Liver (tissue), 9 donors: ENCODE measurements around the gene AJAP1. TPM values are rescaled to one million over a fixed set of nuclear protein-coding genes. Genes with fewer than 3 reads are reported as not detected.

Experiments
- DNase-seq: peaks from one replicate; pipeline ENCODE4 v3.0.0-alpha.2; 2017; ENCODE audit warnings: low spot score
- H3K27ac ChIP-seq, 2 donors: one replicate each; pipeline ENCODE4 v1.7.0; 2013; ENCODE audit warnings: inconsistent platforms in 2 of 2, low read length in 2 of 2, control low read depth in 1 of 2, low read depth in 1 of 2, mild to moderate bottlenecking in 1 of 2
- H3K27me3 ChIP-seq, 4 donors: one replicate each; pipeline versions ENCODE4 v1.6.1 to v1.7.0; 2013; ENCODE audit warnings: low read length in 3 of 4, inconsistent platforms in 1 of 4, mild to moderate bottlenecking in 1 of 4, moderate library complexity in 1 of 4; ENCODE audit not compliant: control insufficient read depth in 4 of 4, insufficient read depth in 4 of 4
- H3K36me3 ChIP-seq, 4 donors: one replicate each; pipeline versions ENCODE4 v1.6.1 to v1.7.0; 2013; ENCODE audit warnings: low read length in 3 of 4, mild to moderate bottlenecking in 3 of 4, low read depth in 1 of 4, moderate library complexity in 1 of 4; ENCODE audit not compliant: control insufficient read depth in 4 of 4, insufficient read depth in 3 of 4
- H3K4me1 ChIP-seq, 4 donors: one replicate each; pipeline versions ENCODE4 v1.6.1 to v1.7.0; 2013; ENCODE audit warnings: low read length in 3 of 4, mild to moderate bottlenecking in 3 of 4, moderate library complexity in 1 of 4; ENCODE audit not compliant: control insufficient read depth in 4 of 4, insufficient read depth in 4 of 4
- H3K4me3 ChIP-seq, 3 donors: one replicate each; pipeline versions ENCODE4 v1.6.1 to v1.7.0; 2013; ENCODE audit warnings: low read length in 3 of 3, control low read depth in 1 of 3, low read depth in 1 of 3, mild to moderate bottlenecking in 1 of 3
- H3K9ac ChIP-seq, 2 donors: one replicate each; pipeline ENCODE4 v1.7.0; 2013; ENCODE audit warnings: low read length in 2 of 2, mild to moderate bottlenecking in 2 of 2, moderate library complexity in 2 of 2, control low read depth in 1 of 2, low read depth in 1 of 2
- H3K9me3 ChIP-seq, 4 donors: one replicate each; pipeline versions ENCODE4 v1.6.1 to v1.7.0; 2013; ENCODE audit warnings: low read length in 3 of 4; ENCODE audit not compliant: control insufficient read depth in 4 of 4
- CTCF ChIP-seq: fragments of 150-350 bp; IDR thresholded peaks from 2 replicates; pipeline ENCODE4 v1.5.1; 2017; ENCODE audit warnings: improper control_type of control experiment, low read depth, low read length; ENCODE audit not compliant: missing input control
- EGR1 ChIP-seq, 2 donors: IDR thresholded peaks; 2 replicates each; pipeline ENCODE4 v1.6.1; 2016 to 2018; ENCODE audit warnings: antibody characterized with exemption in 2 of 2, low read depth in 2 of 2
- FOXA2 ChIP-seq: IDR thresholded peaks from 2 replicates; pipeline ENCODE4 v1.6.1; 2016; ENCODE audit warnings: antibody characterized with exemption
- HNF4G ChIP-seq: IDR thresholded peaks from 2 replicates; pipeline ENCODE4 v1.6.1; 2016; ENCODE audit warnings: antibody characterized with exemption
- JUND ChIP-seq, 2 donors: IDR thresholded peaks; 2 replicates each; pipeline ENCODE4 v1.6.1; 2016; ENCODE audit warnings: antibody characterized with exemption in 2 of 2
- MAX ChIP-seq: IDR thresholded peaks from 2 replicates; pipeline ENCODE4 v1.6.1; 2016; ENCODE audit warnings: antibody characterized with exemption
- RAD21 ChIP-seq, 2 donors: IDR thresholded peaks; 2 replicates each; pipeline ENCODE4 v1.6.1; 2016; ENCODE audit warnings: antibody characterized with exemption in 2 of 2, mild to moderate bottlenecking in 2 of 2
- RXRA ChIP-seq, 2 donors: IDR thresholded peaks; 2 replicates each; pipeline ENCODE4 v1.6.1; 2017 to 2018; ENCODE audit warnings: antibody characterized with exemption in 2 of 2, mild to moderate bottlenecking in 1 of 2
- TAF1 ChIP-seq: conservative IDR thresholded peaks from 2 replicates; pipeline ENCODE4 v1.6.1; 2016; ENCODE audit warnings: antibody characterized with exemption, mild to moderate bottlenecking
- YY1 ChIP-seq: IDR thresholded peaks from 2 replicates; pipeline ENCODE4 v1.6.1; 2016; ENCODE audit warnings: antibody characterized with exemption, mild to moderate bottlenecking
- ZBTB33 ChIP-seq: IDR thresholded peaks from 2 replicates; pipeline ENCODE4 v1.6.1; 2016; ENCODE audit warnings: antibody characterized with exemption
- WGBS: extraction: QIAGEN DNeasy Blood & Tissue Kit; methylation state at CpG from one replicate; pipeline ENCODE4 v1.1.7; 2013; 5-methylcytosine and 5-hydroxymethylcytosine counted together
- polyA plus RNA-seq, 2 donors: library from polyadenylated mRNA; stranded (reverse) in 1 of 2; unstranded in 1 of 2; fragments of 200-250 nt in 1 of 2; fragments of >200 nt in 1 of 2; fragmentation: Nextera tagmentation in 1 of 2; extraction: Ambion mirVana in 1 of 2; gene quantifications; one replicate each; pipeline versions ENCODE4 v1.2.1 to v1.2.3, GENCODE V29; 2013 to 2015
- total RNA-seq, 2 donors: library from RNA; depleted of rRNA; stranded (reverse); fragments of >200 nt; gene quantifications; one replicate each; pipeline ENCODE4 v1.2.3, GENCODE V29; 2014
- donor health status: healthy.
- donor health status: healthy.
- donor health status: healthy.
- donor health status: healthy.
- donor health status: healthy.

AJAP1 gene
- total and polyA plus RNA-seq, 4 donors: under 0.01 to 0.21 (median 0.08) TPM; not detected in 1

GRCh38 chr1:4825800-4826450, 171.5 kb downstream of the AJAP1 start:
- no peak overlapping the region for H3K9ac ChIP-seq
- H3K4me1 ChIP-seq: no peaks in the 10 kb centered on the region
- H3K9me3 ChIP-seq: no peaks in the 10 kb centered on the region
- H3K27ac ChIP-seq: no peak overlapping the region
- H3K4me3 ChIP-seq: no peak overlapping the region
- H3K36me3 ChIP-seq: no peaks in the 10 kb centered on the region
- DNase-seq: no peak
- peak; percentile 41 for TF ChIP-seq CTCF
- no peak for TF ChIP-seq MAX
- TF ChIP-seq YY1: no peak
- TF ChIP-seq ZBTB33: no peak
- no peak for TF ChIP-seq RXRA (IDR thresholded peaks at IDR 0.05)
- TF ChIP-seq RAD21 (IDR thresholded peaks at IDR 0.05): peak; percentile 61 to 70
- no peaks in the 10 kb centered on the region for H3K27me3 ChIP-seq
- 51% methylated on average over 5 of the region's 5 CpGs for WGBS

- 46% methylated on average over 6 of the region's 6 CpGs for WGBS
- no peak for DNase-seq
- Histone ChIP-seq H3K36me3 (no peaks in the 10 kb centered on the region), H3K9me3 (no peaks in the 10 kb centered on the region), H3K4me3 (no peak overlapping the region), H3K27me3 (peaks cover 0 to 9% (median 0%) of the 10 kb centered on the region in 4 donors), H3K9ac (no peak overlapping the region), H3K4me1 (no peaks in the 10 kb centered on the region), H3K27ac (no peak overlapping the region)
- TF ChIP-seq YY1 (no peak), JUND (IDR thresholded peaks at IDR 0.05) (no peak), TAF1 (no peak), FOXA2 (no peak), HNF4G (no peak), EGR1 (IDR thresholded peaks at IDR 0.05; ENCODE audit: low read depth in 2 of 2) (no peak), RXRA (IDR thresholded peaks at IDR 0.05) (no peak)
Observed at GRCh38 chr1:4830707-4831106, 176.3 kb downstream of the AJAP1 start.

GRCh38 chr1:4836574-4836973, 182.2 kb downstream of the AJAP1 start:
- Histone ChIP-seq H3K4me3 (no peak overlapping the region), H3K27ac (no peak overlapping the region), H3K27me3 (peaks cover 0 to 9% (median 0%) of the 10 kb centered on the region in 4 donors), H3K9ac (no peak overlapping the region), H3K9me3 (peaks cover 0 to 4% (median 0%) of the 10 kb centered on the region in 4 donors), H3K4me1 (no peaks in the 10 kb centered on the region), H3K36me3 (no peaks in the 10 kb centered on the region)
- no peak for DNase-seq
- 26% methylated on average over 2 of the region's 2 CpGs for WGBS
- TF ChIP-seq JUND (IDR thresholded peaks at IDR 0.05): no peak
- no peak for TF ChIP-seq EGR1 (IDR thresholded peaks at IDR 0.05; ENCODE audit: low read depth in 2 of 2)
- TF ChIP-seq RXRA (IDR thresholded peaks at IDR 0.05): no peak
